H1 (cell line): ENCODE data around the gene POU2F1. TPM values are rescaled to one million over a fixed set of nuclear protein-coding genes. Genes with fewer than 3 reads are reported as not detected.

Experiments used
- CTCF ChIA-PET: fragments of 300-600 bp; sonication (Branson Sonifier 250); formaldehyde crosslinking; loops from one replicate; lab custom pipeline; 2021; ENCODE audit not compliant: partially characterized antibody; lab: Charles Lee
- POLR2A ChIA-PET: fragments of 300-600 bp; sonication (Branson Sonifier 250); formaldehyde crosslinking; loops from one replicate; lab custom pipeline; 2021; ENCODE audit warnings: inconsistent platforms; ENCODE audit not compliant: partially characterized antibody; lab: Charles Lee
- DNase-seq, 2 experiments: peaks; one replicate each; pipeline versions ENCODE4 v3.0.0 to v3.0.0-alpha.2; 2010 to 2022; ENCODE audit warnings: low spot score in 2 of 2, low read depth in 1 of 2, mixed read lengths in 1 of 2
- FAIRE-seq: peaks from 2 replicates; lab custom pipeline; 2011; peaks lifted over from hg19 to GRCh38; lab: Jason Lieb, UNC
- H2AFZ ChIP-seq: 2 replicates; pipeline ENCODE4 v1.8.1; 2012; ENCODE audit warnings: low read length, inconsistent platforms
- H2AK5ac ChIP-seq: 2 replicates; pipeline ENCODE4 v1.6.1; 2013; ENCODE audit warnings: low read depth, low read length
- H2BK120ac ChIP-seq: replicated peaks from 2 replicates; pipeline ENCODE3; 2013; ENCODE audit warnings: low read depth, low read length, inconsistent platforms
- H2BK12ac ChIP-seq: 2 replicates; pipeline ENCODE4 v1.6.1; 2013; ENCODE audit warnings: low read depth, low read length
- H2BK15ac ChIP-seq: 2 replicates; pipeline ENCODE4 v1.6.1; 2013; ENCODE audit warnings: low read length
- H2BK20ac ChIP-seq: 2 replicates; pipeline ENCODE4 v1.6.1; 2013; ENCODE audit warnings: low read length
- H2BK5ac ChIP-seq: 2 replicates; pipeline ENCODE4 v1.6.1; 2013; ENCODE audit warnings: low read depth, low read length
- H3K14ac ChIP-seq: 2 replicates; pipeline ENCODE4 v1.6.1; 2013; ENCODE audit warnings: inconsistent platforms; ENCODE audit not compliant: insufficient read length
- H3K18ac ChIP-seq: 2 replicates; pipeline ENCODE4 v1.6.1; 2013; ENCODE audit warnings: low read length; ENCODE audit errors: extremely low read depth
- H3K23ac ChIP-seq: 2 replicates; pipeline ENCODE4 v1.6.1; 2013; ENCODE audit warnings: inconsistent platforms; ENCODE audit not compliant: insufficient read length
- H3K23me2 ChIP-seq: 2 replicates; pipeline ENCODE4 v1.6.1; 2013; ENCODE audit warnings: low read depth, low read length
- H3K27ac ChIP-seq: 2 replicates; pipeline ENCODE4 v1.6.1; 2011; ENCODE audit warnings: low read depth, low read length, inconsistent platforms
- H3K27me3 ChIP-seq, 4 experiments: replicated peaks in 1 of 4; 1 replicate in 1 of 4; 2 replicates in 3 of 4; pipeline versions ENCODE4 v1.6.1 to v1.8.1; 2011 to 2013; ENCODE audit warnings: low read length in 3 of 4, mild to moderate bottlenecking in 3 of 4, inconsistent platforms in 2 of 4, mixed read lengths in 2 of 4, moderate library complexity in 1 of 4; ENCODE audit not compliant: control insufficient read depth in 3 of 4, insufficient read depth in 3 of 4; ENCODE audit errors: extremely low read depth in 1 of 4
- H3K36me3 ChIP-seq, 4 experiments: 2 replicates each; pipeline versions ENCODE4 v1.6.1 to v1.8.1; 2011 to 2013; ENCODE audit warnings: mild to moderate bottlenecking in 4 of 4, low read length in 3 of 4, moderate library complexity in 2 of 4, control low read depth in 1 of 4, inconsistent platforms in 1 of 4; ENCODE audit not compliant: insufficient read depth in 4 of 4, control insufficient read depth in 2 of 4
- H3K4ac ChIP-seq: replicated peaks from 2 replicates; pipeline ENCODE3; 2013; ENCODE audit warnings: low read length, low read depth, mixed read lengths, inconsistent platforms; ENCODE audit not compliant: insufficient read length
- H3K4me1 ChIP-seq, 4 experiments: replicated peaks in 1 of 4; 1 replicate in 1 of 4; 2 replicates in 3 of 4; pipeline versions ENCODE4 v1.6.1 to v1.8.1; 2011 to 2013; ENCODE audit warnings: low read length in 3 of 4, inconsistent platforms in 2 of 4, mixed read lengths in 1 of 4; ENCODE audit not compliant: insufficient read depth in 4 of 4, control insufficient read depth in 3 of 4
- H3K4me2 ChIP-seq, 2 experiments: 2 replicates each; pipeline versions ENCODE4 v1.6.1 to v1.8.1; 2011 to 2013; ENCODE audit warnings: low read depth in 2 of 2, low read length in 2 of 2, control low read depth in 1 of 2, inconsistent platforms in 1 of 2, mild to moderate bottlenecking in 1 of 2; ENCODE audit not compliant: insufficient read depth in 1 of 2
- H3K4me3 ChIP-seq, 4 experiments: fragments of 200-600, 300-600 bp in 1 of 4; sonication (generic), shearing (Covaris generic), sonication (Bioruptor Twin) in 1 of 4; 2 replicates each; pipeline versions ENCODE4 v1.5.1 to v1.8.1; 2011 to 2016; ENCODE audit warnings: low read length in 4 of 4, low read depth in 3 of 4, control low read depth in 2 of 4, inconsistent platforms in 2 of 4, mild to moderate bottlenecking in 2 of 4, mixed read lengths in 1 of 4, moderate library complexity in 1 of 4; ENCODE audit not compliant: insufficient read depth in 2 of 4; ENCODE audit errors: extremely low read depth in 1 of 4
- H3K56ac ChIP-seq: replicated peaks from 2 replicates; pipeline ENCODE3; 2013; ENCODE audit warnings: low read depth, mild to moderate bottlenecking, mixed read lengths, low read length, inconsistent platforms; ENCODE audit not compliant: insufficient read length
- H3K79me1 ChIP-seq: 2 replicates; pipeline ENCODE4 v1.6.1; 2013; ENCODE audit warnings: low read depth, low read length, control low read depth
- H3K79me2 ChIP-seq, 2 experiments: 2 replicates each; pipeline versions ENCODE4 v1.6.1 to v1.8.1; 2012 to 2013; ENCODE audit warnings: low read length in 2 of 2, mild to moderate bottlenecking in 2 of 2, inconsistent platforms in 1 of 2; ENCODE audit not compliant: insufficient read depth in 2 of 2, control insufficient read depth in 1 of 2
- H3K9ac ChIP-seq, 4 experiments: replicated peaks in 1 of 4; 1 replicate in 1 of 4; 2 replicates in 3 of 4; pipeline versions ENCODE4 v1.6.1 to v1.8.1; 2011 to 2013; ENCODE audit warnings: low read depth in 3 of 4, low read length in 3 of 4, control low read depth in 2 of 4, mild to moderate bottlenecking in 2 of 4, moderate library complexity in 2 of 4, inconsistent platforms in 1 of 4; ENCODE audit errors: extremely low read depth in 1 of 4
- H3K9me3 ChIP-seq, 2 experiments: 2 replicates each; pipeline versions ENCODE4 v1.6.1 to v1.8.1; 2012 to 2013; ENCODE audit warnings: mild to moderate bottlenecking in 2 of 2, moderate library complexity in 2 of 2, control low read depth in 1 of 2, inconsistent platforms in 1 of 2, low read depth in 1 of 2, low read length in 1 of 2, mixed read lengths in 1 of 2; ENCODE audit not compliant: insufficient read depth in 2 of 2
- H4K20me1 ChIP-seq, 2 experiments: replicated peaks in 1 of 2; 2 replicates each; pipeline versions ENCODE3 to v1.8.1; 2011 to 2013; ENCODE audit warnings: inconsistent platforms in 2 of 2, low read length in 2 of 2, mild to moderate bottlenecking in 1 of 2; ENCODE audit not compliant: insufficient read depth in 2 of 2, control insufficient read depth in 1 of 2
- H4K5ac ChIP-seq: 2 replicates; pipeline ENCODE4 v1.6.1; 2013; ENCODE audit warnings: low read length, low read depth, mixed read lengths, inconsistent platforms; ENCODE audit not compliant: insufficient read length
- H4K8ac ChIP-seq: 2 replicates; pipeline ENCODE4 v1.8.0; 2013; ENCODE audit warnings: mild to moderate bottlenecking, moderate library complexity, low read length, inconsistent platforms; ENCODE audit not compliant: insufficient read depth; ENCODE audit errors: extremely low read depth
- H4K91ac ChIP-seq: replicated peaks from 2 replicates; pipeline ENCODE3; 2013; ENCODE audit warnings: low read length, mixed read lengths, inconsistent platforms; ENCODE audit not compliant: insufficient read length
- ATF3 ChIP-seq: IDR thresholded peaks from 2 replicates; pipeline ENCODE4 v1.6.1; 2011; ENCODE audit warnings: low read depth, mild to moderate bottlenecking, low read length; ENCODE audit not compliant: insufficient read depth
- BACH1 ChIP-seq: IDR thresholded peaks from 2 replicates; pipeline ENCODE4 v1.6.1; 2012; ENCODE audit warnings: low read length, improper control_type of control experiment
- BCL11A ChIP-seq, 2 experiments: IDR thresholded peaks; one replicate each; pipeline ENCODE4 v1.6.1; 2011; ENCODE audit warnings: low read depth in 2 of 2, low read length in 2 of 2, mild to moderate bottlenecking in 2 of 2
- CHD1 ChIP-seq: IDR thresholded peaks from 2 replicates; pipeline ENCODE4 v1.6.1; 2012; ENCODE audit warnings: low read depth, low read length, improper control_type of control experiment
- HDAC2 ChIP-seq, 2 experiments: fragments of 300-600 bp in 1 of 2; sonication (generic) in 1 of 2; IDR thresholded peaks; 2 replicates each; pipeline ENCODE4 v1.6.1; 2011 to 2012; ENCODE audit warnings: low read depth in 2 of 2, low read length in 2 of 2, mild to moderate bottlenecking in 2 of 2, moderate library complexity in 2 of 2, borderline replicate concordance in 1 of 2, inconsistent platforms in 1 of 2
- MAFK ChIP-seq: IDR thresholded peaks from 2 replicates; pipeline ENCODE4 v1.6.1; 2012; ENCODE audit warnings: low read depth, mild to moderate bottlenecking, improper control_type of control experiment, low read length
- PHF8 ChIP-seq: fragments of 200-600 bp; sonication (generic); conservative IDR thresholded peaks from 2 replicates; pipeline ENCODE4 v1.7.1; 2012; ENCODE audit warnings: low read depth, mild to moderate bottlenecking, inconsistent platforms, low read length, moderate library complexity
- POLR2A ChIP-seq, 2 experiments: IDR thresholded peaks; 1 replicate in 1 of 2; 2 replicates in 1 of 2; pipeline ENCODE4 v1.6.1; 2011; ENCODE audit warnings: low read depth in 2 of 2, low read length in 2 of 2, mild to moderate bottlenecking in 2 of 2; ENCODE audit errors: control extremely low read depth in 1 of 2
- SIN3A ChIP-seq, 2 experiments: IDR thresholded peaks in 1 of 2; conservative IDR thresholded peaks in 1 of 2; 2 replicates each; pipeline ENCODE4 v1.6.1; 2011 to 2012; ENCODE audit warnings: low read length in 2 of 2, improper control_type of control experiment in 1 of 2, low read depth in 1 of 2, mild to moderate bottlenecking in 1 of 2
- SIRT6 ChIP-seq: IDR thresholded peaks from one replicate; pipeline ENCODE4 v1.7.1; 2012; ENCODE audit warnings: low read length, inconsistent platforms
- SP1 ChIP-seq: IDR thresholded peaks from 2 replicates; pipeline ENCODE4 v1.6.1; 2011; ENCODE audit warnings: low read depth, low read length
- SP4 ChIP-seq: IDR thresholded peaks from 2 replicates; pipeline ENCODE4 v1.6.1; 2012; ENCODE audit warnings: low read length, inconsistent platforms
- TEAD4 ChIP-seq: IDR thresholded peaks from 2 replicates; pipeline ENCODE4 v1.6.1; 2012; ENCODE audit warnings: low read depth, low read length, inconsistent platforms, mixed read lengths
- WGBS, 2 experiments: shearing (Covaris generic) in 1 of 2; methylation state at CpG; one replicate each; pipeline versions ENCODE4 v1.1.6 to v1.1.7; 2013 to 2015; ENCODE audit warnings: low lambda C conversion rate in 2 of 2, mixed read lengths in 2 of 2, inconsistent platforms in 1 of 2, low coverage in 1 of 2, missing lambda C conversion rate in 1 of 2; ENCODE audit not compliant: insufficient replicate concordance in 2 of 2, insufficient coverage in 1 of 2, insufficient read length in 1 of 2; ENCODE audit errors: extremely low coverage in 1 of 2, missing lambda C conversion rate in 1 of 2; 5-methylcytosine and 5-hydroxymethylcytosine counted together
- polyA plus RNA-seq, 7 experiments: library from polyadenylated mRNA; depleted of rRNA in 3 of 7; stranded (reverse) in 5 of 7; unstranded in 2 of 7; fragments of >200 nt in 5 of 7; fragments of 200-250 nt in 2 of 7; gene quantifications; 1 replicate in 5 of 7; 2 replicates in 1 of 7; 4 replicates in 1 of 7; pipeline versions ENCODE4 v1.2.1 to v1.2.3, GENCODE V29; 2011 to 2013; ENCODE audit warnings: missing spikeins in 2 of 7, mixed read lengths in 2 of 7
- total RNA-seq: library from RNA; stranded (reverse); fragmentation: NEBNext Ultra II Directional; extraction: Animal tissue kit (Norgen Biotek cat#: 25700); gene quantifications from 2 replicates; pipeline ENCODE4 v1.2.1, GENCODE V29; 2021
- TF ChIP-seq, protein P1 (sequence below): IDR thresholded peaks from 2 replicates; pipeline ENCODE4 v1.6.1; 2012; ENCODE audit warnings: inconsistent platforms

POU2F1 gene
- total and polyA plus RNA-seq, 2 of the 8 experiments (the other 6 are each of a cell fraction or from before 2014, with no cell fraction given): 37.0 to 57.2 TPM

DNA sequence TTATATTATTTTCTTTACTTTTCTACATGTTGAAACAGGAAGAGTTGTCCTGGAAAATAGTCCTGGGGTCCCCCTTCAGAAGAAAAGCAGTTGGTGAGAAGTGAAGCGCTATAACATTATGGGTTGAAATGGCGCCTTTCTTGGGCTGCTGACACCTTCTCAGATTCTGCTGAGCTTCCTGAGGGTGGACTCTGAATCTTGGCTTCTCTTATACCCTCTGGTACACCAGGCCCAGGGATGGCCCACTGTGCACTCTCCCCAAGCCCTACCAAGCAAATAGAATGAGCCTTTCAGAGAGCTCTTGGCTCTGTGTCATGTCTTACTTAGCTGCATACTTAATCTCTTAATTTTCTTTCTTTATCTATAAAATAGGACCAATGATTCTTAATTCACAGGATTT, 255.4 kb downstream of the POU2F1 start:
- Histone ChIP-seq H3K4ac (no peak overlapping the region), H2BK12ac (no peak overlapping the region), H3K79me1 (no peaks in the 10 kb centered on the region), H4K8ac (no peak overlapping the region), H3K23me2 (no peaks in the 10 kb centered on the region), H3K14ac (no peak overlapping the region), H4K20me1 (no peaks in the 10 kb centered on the region), H2BK5ac (no peak overlapping the region), H3K9ac (no peak overlapping the region), H3K4me3 (no peak overlapping the region), H2AFZ (no peak overlapping the region), H2AK5ac (no peak overlapping the region), H3K4me1 (peaks cover 0 to 2% (median 0%) of the 10 kb centered on the region in 4 experiments; a peak in 1 of 7 replicates), H3K79me2 (no peaks in the 10 kb centered on the region), H4K91ac (no peak overlapping the region), H3K56ac (no peak overlapping the region), H2BK20ac (no peak overlapping the region), H3K27ac (no peak overlapping the region), H2BK15ac (no peak overlapping the region), H4K5ac (no peak overlapping the region), H3K4me2 (no peak overlapping the region), H3K9me3 (no peaks in the 10 kb centered on the region), H3K36me3 (no peaks in the 10 kb centered on the region), H3K18ac (no peak overlapping the region), H3K27me3 (no peaks in the 10 kb centered on the region), H2BK120ac (no peak overlapping the region), H3K23ac (no peak overlapping the region)
- ChIA-PET CTCF (interaction anchor here (0.8 to 1.5 kb wide), 6 partner anchors 11 to 75 kb away, joined by 3 to 6 read pairs (median 4); no protein-coding TSS in a partner anchor), POLR2A (no interaction called here)
- DNase-seq (no peak), FAIRE-seq (no peak)
- WGBS, 2 experiments: 100% methylated on average over 2 of the region's 2 CpGs; no CpG with 5 or more reads in 1 of the 2 experiments
- no peak for TF ChIP-seq CHD1
- TF ChIP-seq TEAD4: no peak
- no peak for TF ChIP-seq BCL11A (IDR thresholded peaks at IDR 0.05; ENCODE audit: low read depth in 2 of 2, low read length in 2 of 2)
- no peak for TF ChIP-seq SP4
- no peak for TF ChIP-seq HDAC2 (IDR thresholded peaks at IDR 0.05; ENCODE audit: borderline replicate concordance in 1 of 2, low read depth in 2 of 2, low read length in 2 of 2)
- TF ChIP-seq BACH1: no peak
- TF ChIP-seq ATF3: no peak
- no peak for TF ChIP-seq SIN3A (conservative IDR thresholded peaks at IDR 0.05 in 1 of 2, IDR thresholded peaks at IDR 0.05 in 1 of 2; ENCODE audit: low read depth in 1 of 2, low read length in 2 of 2)
- TF ChIP-seq PHF8: no peak
- TF ChIP-seq, protein P1, sequence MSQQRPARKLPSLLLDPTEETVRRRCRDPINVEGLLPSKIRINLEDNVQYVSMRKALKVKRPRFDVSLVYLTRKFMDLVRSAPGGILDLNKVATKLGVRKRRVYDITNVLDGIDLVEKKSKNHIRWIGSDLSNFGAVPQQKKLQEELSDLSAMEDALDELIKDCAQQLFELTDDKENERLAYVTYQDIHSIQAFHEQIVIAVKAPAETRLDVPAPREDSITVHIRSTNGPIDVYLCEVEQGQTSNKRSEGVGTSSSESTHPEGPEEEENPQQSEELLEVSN: no peak
- no peak for TF ChIP-seq MAFK
- no peak for TF ChIP-seq SP1
- TF ChIP-seq SIRT6: no peak
- TF ChIP-seq POLR2A (IDR thresholded peaks at IDR 0.05; ENCODE audit: control extremely low read depth in 1 of 2, low read depth in 2 of 2, low read length in 2 of 2): no peak
